Psoas muscle (tissue), 8 donors: ENCODE results near the gene KIRREL1. TPM values are rescaled to one million over a fixed set of nuclear protein-coding genes. Genes with fewer than 3 reads are reported as not detected.

Experiments
- ATAC-seq, 4 donors: fragments of 200-7000 bp; cut with Tn5 transposase; one replicate each; pipeline ENCODE4 v1.9.1; 2020; ENCODE audit warnings: moderate library complexity in 3 of 4, mild to moderate bottlenecking in 2 of 4
- DNase-seq, 2 donors: peaks; one replicate each; pipeline ENCODE4 v3.0.0-alpha.2; 2020
- H3K27ac ChIP-seq: fragments of 200-600 bp; one replicate; pipeline ENCODE4 v1.8.0; 2022
- H3K27me3 ChIP-seq, 3 donors: fragments of 200-600 bp in 1 of 3; one replicate each; pipeline versions ENCODE4 v1.6.1 to v1.8.0; 2013 to 2022; ENCODE audit warnings: low read length in 2 of 3, mild to moderate bottlenecking in 2 of 3, moderate library complexity in 1 of 3; ENCODE audit not compliant: insufficient read depth in 3 of 3
- H3K36me3 ChIP-seq, 2 donors: fragments of 200-600 bp in 1 of 2; one replicate each; pipeline versions ENCODE4 v1.6.1 to v1.8.0; 2013 to 2022; ENCODE audit warnings: low read depth in 1 of 2, mild to moderate bottlenecking in 1 of 2, moderate library complexity in 1 of 2; ENCODE audit not compliant: insufficient read depth in 1 of 2
- H3K4me1 ChIP-seq: fragments of 200-600 bp; one replicate; pipeline ENCODE4 v1.8.0; 2022
- H3K4me3 ChIP-seq: fragments of 200-600 bp; one replicate; pipeline ENCODE4 v1.8.0; 2022; ENCODE audit warnings: mild to moderate bottlenecking
- H3K9me3 ChIP-seq: fragments of 200-600 bp; one replicate; pipeline ENCODE4 v1.8.0; 2022
- WGBS, 3 donors: extraction: QIAGEN DNeasy Blood & Tissue Kit; methylation state at CpG; one replicate each; pipeline versions ENCODE4 v1.1.6 to v1.1.7; 2013; 5-methylcytosine and 5-hydroxymethylcytosine counted together
- intact Hi-C, 2 donors: fragments of 100-400 bp; cut with DNase I; formaldehyde crosslinking; loops; one replicate each; pipeline versions ENCODE4 v1.11.0 to v1.14.2; 2022
- polyA plus RNA-seq, 3 donors: library from polyadenylated mRNA; stranded (reverse); fragments of 200-250 nt; gene quantifications; one replicate each; pipeline ENCODE4 v1.2.3, GENCODE V29; 2013
- total RNA-seq, 4 donors: library from RNA; stranded (reverse); fragmentation: NEBNext Ultra II Directional in 2 of 4; extraction: Animal tissue kit (Norgen Biotek cat#: 25700) in 2 of 4; gene quantifications; one replicate each; pipeline versions ENCODE4 v1.2.1 to v1.2.4, GENCODE V29; 2021 to 2023
- TF ChIP-seq, protein P1 (sequence below): fragments of 200-600 bp; IDR thresholded peaks from one replicate; pipeline ENCODE4 v1.8.0; 2022; ENCODE audit warnings: antibody characterized with exemption
- donor health status: healthy with polysubstance abuse.
- donor health status: DM: no; HTN: no; CAD: no; lungs with moderate emphysema.
- donor health status: Bipolar disorder and iron deficiency.
- donor health status: healthy.
- donor health status: DM: yes; HTN: yes; CAD: no.
- donor health status: DM: no; HTN: no; CAD: no.
- donor health status: DM: no; HTN: no; CAD: no.
- donor health status: DM: yes; HTN: yes; CAD: no.

KIRREL1 gene
- total and polyA plus RNA-seq, 7 donors: 1.3 to 7.6 (median 4.3) TPM

DNA sequence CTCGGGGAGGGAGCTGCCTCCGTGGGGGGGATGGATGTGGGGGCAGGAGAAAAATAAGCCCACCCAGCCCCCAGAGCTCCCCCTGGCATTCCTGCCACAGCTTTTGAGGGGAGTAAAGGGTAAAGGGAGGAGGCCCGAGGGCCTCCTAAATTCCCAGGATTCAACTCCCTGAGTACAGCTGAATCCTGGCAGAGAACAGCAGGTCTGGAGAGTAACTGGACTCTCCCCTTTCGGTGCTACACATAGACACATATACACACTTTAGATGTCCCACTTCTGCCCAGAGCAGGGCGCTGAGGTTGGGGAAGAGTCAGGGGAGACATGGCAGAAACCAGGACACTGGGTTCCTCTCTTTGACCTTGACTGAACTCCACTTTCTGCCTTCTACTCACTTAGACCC, 3.0 kb downstream of the KIRREL1 start:
- Histone ChIP-seq H3K27me3 (peaks cover 0 to 31% (median 16%) of the 10 kb centered on the region in 3 donors), H3K9me3 (no peaks in the 10 kb centered on the region), H3K4me1 (no peaks in the 10 kb centered on the region), H3K4me3 (peak overlapping the region; percentile 15), H3K27ac (no peak overlapping the region), H3K36me3 (no peaks in the 10 kb centered on the region)
- ATAC-seq: no peak
- TF ChIP-seq, protein P1, sequence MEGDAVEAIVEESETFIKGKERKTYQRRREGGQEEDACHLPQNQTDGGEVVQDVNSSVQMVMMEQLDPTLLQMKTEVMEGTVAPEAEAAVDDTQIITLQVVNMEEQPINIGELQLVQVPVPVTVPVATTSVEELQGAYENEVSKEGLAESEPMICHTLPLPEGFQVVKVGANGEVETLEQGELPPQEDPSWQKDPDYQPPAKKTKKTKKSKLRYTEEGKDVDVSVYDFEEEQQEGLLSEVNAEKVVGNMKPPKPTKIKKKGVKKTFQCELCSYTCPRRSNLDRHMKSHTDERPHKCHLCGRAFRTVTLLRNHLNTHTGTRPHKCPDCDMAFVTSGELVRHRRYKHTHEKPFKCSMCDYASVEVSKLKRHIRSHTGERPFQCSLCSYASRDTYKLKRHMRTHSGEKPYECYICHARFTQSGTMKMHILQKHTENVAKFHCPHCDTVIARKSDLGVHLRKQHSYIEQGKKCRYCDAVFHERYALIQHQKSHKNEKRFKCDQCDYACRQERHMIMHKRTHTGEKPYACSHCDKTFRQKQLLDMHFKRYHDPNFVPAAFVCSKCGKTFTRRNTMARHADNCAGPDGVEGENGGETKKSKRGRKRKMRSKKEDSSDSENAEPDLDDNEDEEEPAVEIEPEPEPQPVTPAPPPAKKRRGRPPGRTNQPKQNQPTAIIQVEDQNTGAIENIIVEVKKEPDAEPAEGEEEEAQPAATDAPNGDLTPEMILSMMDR: no peak
- 54 to 71% (median 56%) methylated on average over 5 of the region's 5 CpGs for WGBS, 3 donors
- no peak for DNase-seq
- intact Hi-C loops: no loop called here

DNA sequence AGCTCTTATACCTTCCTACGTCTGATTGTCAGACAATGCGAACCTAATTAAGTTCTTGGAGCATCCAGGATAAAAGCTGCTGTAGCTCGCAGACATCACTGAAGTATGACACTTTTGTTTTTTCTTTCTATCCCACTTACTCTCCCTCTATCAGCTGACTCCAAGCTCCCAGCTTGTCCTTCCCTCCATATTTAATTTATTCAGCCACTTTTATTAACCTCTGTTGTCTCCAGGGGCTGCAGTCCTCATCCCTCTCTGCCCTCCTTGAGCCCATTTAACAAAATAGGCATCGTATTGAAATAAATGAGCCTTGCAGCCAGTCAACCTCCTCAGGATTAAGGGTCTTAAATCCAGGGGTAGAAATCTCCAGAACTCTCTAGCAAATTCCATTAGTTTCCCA, 7.1 kb downstream of the KIRREL1 start:
- Histone ChIP-seq H3K4me1 (peaks cover 3% of the 10 kb centered on the region), H3K36me3 (no peaks in the 10 kb centered on the region), H3K27me3 (peaks cover 0 to 9% (median 1%) of the 10 kb centered on the region in 3 donors), H3K9me3 (no peaks in the 10 kb centered on the region), H3K4me3 (no peak overlapping the region), H3K27ac (no peak overlapping the region)
- TF ChIP-seq, protein P1: no peak
- intact Hi-C loops: no loop called here
- 74 to 80% (median 78%) methylated on average over 4 of the region's 4 CpGs for WGBS, 3 donors
- no peak for DNase-seq
- ATAC-seq: no peak

DNA sequence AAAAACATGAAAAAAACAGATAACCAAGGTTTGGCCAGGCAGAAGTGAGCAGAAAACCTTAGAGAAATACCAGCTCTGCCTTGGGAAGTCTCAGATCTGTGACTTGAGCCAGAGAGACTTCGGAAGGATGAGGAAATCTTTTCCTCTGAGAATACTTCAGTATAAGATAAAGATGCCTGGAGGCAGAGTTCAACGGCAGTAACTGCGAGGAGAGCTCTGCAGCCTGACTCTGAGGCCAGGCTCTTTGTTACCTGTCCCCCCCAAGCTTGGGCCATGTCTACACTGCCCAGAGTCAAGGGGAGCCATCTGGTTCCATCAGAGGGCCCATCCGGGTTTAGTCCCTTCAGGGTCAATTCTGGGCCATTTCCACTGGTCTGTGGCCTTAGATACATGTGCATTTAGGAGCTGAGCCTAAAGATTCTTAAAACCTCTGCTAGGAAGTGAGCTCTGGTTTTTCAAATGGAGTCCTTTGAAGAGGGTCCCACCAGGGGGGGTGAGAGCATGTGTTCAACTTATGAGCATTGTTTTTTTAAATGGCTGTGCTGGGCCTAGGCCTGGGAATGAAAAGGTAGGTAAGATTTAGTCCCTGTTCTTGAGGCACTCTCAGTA, 8.7 kb downstream of the KIRREL1 start:
- Histone ChIP-seq H3K9me3 (no peaks in the 10 kb centered on the region), H3K4me1 (peaks cover 3% of the 10 kb centered on the region), H3K36me3 (no peaks in the 10 kb centered on the region), H3K27ac (no peak overlapping the region), H3K27me3 (peaks cover 0 to 6% (median 0%) of the 10 kb centered on the region in 3 donors), H3K4me3 (no peak overlapping the region)
- DNase-seq (no peak), ATAC-seq (peak in 1 of 4 donors; percentile 37)
- intact Hi-C loops: no loop called here
- 61 to 79% (median 67%) methylated on average over 4 of the region's 4 CpGs for WGBS, 3 donors
- TF ChIP-seq, protein P1: no peak

DNA sequence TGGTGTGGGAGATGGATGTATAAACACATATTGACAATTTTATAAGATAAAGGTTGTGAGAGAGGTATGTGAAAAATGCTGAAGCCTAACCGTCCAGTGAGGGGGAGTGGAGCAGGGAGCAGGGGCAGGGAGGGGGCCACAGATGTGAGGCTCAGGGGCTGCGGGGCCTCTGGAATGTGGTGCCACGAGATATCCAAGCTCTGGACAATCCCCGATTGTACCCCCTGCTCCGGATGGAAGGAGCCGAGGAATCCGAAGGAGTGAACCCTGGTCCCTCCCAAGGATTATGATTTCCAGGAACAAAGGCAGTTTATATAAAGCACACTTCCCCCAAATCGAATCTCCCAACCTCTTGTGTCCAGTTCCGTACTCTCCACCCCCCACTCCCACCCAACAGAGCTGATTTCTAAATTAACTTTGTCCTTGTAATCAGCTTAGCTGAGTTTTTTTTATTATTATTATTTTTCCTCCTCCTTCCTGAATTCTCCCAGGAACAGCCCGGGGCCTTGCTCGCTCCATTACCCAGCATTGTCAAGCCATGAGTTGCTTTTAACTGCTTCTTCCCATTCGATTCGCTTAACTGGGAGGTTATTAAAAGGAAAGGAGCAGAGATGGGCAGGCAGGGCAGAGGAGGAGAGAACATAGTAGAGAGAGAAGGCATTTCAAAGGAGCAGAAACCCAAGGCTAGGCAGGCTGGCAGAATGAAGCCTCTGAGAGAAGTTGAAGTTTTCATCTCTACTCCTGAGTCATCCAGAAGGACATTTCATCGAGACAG, 9.4 kb downstream of the KIRREL1 start:
- no peak for DNase-seq
- Histone ChIP-seq H3K9me3 (no peaks in the 10 kb centered on the region), H3K36me3 (no peaks in the 10 kb centered on the region), H3K27ac (peak overlapping the region; percentile 20), H3K4me3 (no peak overlapping the region), H3K4me1 (peaks cover 3% of the 10 kb centered on the region), H3K27me3 (peaks cover 0 to 6% (median 0%) of the 10 kb centered on the region in 3 donors)
- 34 to 56% (median 42%) methylated on average over 14 of the region's 14 CpGs for WGBS, 3 donors
- TF ChIP-seq, protein P1: no peak
- no peak for ATAC-seq
- intact Hi-C loops: no loop called here
